ENCODE results near the gene BNIP5.

GRCh38 chr6:36333931-36334725, 2.6 kb downstream of the BNIP5 start:
- TF ChIP-seq, protein P1, sequence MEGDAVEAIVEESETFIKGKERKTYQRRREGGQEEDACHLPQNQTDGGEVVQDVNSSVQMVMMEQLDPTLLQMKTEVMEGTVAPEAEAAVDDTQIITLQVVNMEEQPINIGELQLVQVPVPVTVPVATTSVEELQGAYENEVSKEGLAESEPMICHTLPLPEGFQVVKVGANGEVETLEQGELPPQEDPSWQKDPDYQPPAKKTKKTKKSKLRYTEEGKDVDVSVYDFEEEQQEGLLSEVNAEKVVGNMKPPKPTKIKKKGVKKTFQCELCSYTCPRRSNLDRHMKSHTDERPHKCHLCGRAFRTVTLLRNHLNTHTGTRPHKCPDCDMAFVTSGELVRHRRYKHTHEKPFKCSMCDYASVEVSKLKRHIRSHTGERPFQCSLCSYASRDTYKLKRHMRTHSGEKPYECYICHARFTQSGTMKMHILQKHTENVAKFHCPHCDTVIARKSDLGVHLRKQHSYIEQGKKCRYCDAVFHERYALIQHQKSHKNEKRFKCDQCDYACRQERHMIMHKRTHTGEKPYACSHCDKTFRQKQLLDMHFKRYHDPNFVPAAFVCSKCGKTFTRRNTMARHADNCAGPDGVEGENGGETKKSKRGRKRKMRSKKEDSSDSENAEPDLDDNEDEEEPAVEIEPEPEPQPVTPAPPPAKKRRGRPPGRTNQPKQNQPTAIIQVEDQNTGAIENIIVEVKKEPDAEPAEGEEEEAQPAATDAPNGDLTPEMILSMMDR (IDR thresholded peaks at IDR 0.05): no peak
- TF ChIP-seq CREB1 (CRISPR knock-in tag; IDR thresholded peaks at IDR 0.05) (no peak), NR3C1 (CRISPR knock-in tag; conservative IDR thresholded peaks at IDR 0.05; ENCODE audit: low read depth) (no peak), FOXJ3 (CRISPR knock-in tag; IDR thresholded peaks at IDR 0.05; ENCODE audit: borderline replicate concordance) (no peak), MAX (CRISPR knock-in tag; IDR thresholded peaks at IDR 0.05) (no peak), CREM (CRISPR knock-in tag; IDR thresholded peaks at IDR 0.05) (no peak), GRHL2 (CRISPR knock-in tag; IDR thresholded peaks at IDR 0.05; ENCODE audit: insufficient replicate concordance, severe bottlenecking) (no peak), JAZF1 (CRISPR knock-in tag; IDR thresholded peaks at IDR 0.05) (no peak)
- TF ChIP-seq, protein P2, sequence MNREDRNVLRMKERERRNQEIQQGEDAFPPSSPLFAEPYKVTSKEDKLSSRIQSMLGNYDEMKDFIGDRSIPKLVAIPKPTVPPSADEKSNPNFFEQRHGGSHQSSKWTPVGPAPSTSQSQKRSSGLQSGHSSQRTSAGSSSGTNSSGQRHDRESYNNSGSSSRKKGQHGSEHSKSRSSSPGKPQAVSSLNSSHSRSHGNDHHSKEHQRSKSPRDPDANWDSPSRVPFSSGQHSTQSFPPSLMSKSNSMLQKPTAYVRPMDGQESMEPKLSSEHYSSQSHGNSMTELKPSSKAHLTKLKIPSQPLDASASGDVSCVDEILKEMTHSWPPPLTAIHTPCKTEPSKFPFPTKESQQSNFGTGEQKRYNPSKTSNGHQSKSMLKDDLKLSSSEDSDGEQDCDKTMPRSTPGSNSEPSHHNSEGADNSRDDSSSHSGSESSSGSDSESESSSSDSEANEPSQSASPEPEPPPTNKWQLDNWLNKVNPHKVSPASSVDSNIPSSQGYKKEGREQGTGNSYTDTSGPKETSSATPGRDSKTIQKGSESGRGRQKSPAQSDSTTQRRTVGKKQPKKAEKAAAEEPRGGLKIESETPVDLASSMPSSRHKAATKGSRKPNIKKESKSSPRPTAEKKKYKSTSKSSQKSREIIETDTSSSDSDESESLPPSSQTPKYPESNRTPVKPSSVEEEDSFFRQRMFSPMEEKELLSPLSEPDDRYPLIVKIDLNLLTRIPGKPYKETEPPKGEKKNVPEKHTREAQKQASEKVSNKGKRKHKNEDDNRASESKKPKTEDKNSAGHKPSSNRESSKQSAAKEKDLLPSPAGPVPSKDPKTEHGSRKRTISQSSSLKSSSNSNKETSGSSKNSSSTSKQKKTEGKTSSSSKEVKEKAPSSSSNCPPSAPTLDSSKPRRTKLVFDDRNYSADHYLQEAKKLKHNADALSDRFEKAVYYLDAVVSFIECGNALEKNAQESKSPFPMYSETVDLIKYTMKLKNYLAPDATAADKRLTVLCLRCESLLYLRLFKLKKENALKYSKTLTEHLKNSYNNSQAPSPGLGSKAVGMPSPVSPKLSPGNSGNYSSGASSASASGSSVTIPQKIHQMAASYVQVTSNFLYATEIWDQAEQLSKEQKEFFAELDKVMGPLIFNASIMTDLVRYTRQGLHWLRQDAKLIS (CRISPR knock-in tag; IDR thresholded peaks at IDR 0.05; ENCODE audit: borderline replicate concordance): no peak
- TF ChIP-seq, protein P3, sequence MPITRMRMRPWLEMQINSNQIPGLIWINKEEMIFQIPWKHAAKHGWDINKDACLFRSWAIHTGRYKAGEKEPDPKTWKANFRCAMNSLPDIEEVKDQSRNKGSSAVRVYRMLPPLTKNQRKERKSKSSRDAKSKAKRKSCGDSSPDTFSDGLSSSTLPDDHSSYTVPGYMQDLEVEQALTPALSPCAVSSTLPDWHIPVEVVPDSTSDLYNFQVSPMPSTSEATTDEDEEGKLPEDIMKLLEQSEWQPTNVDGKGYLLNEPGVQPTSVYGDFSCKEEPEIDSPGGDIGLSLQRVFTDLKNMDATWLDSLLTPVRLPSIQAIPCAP (CRISPR knock-in tag; IDR thresholded peaks at IDR 0.05): no peak
